ENCODE results near the gene PACRG.
A peak's percentile ranks its signal among the peaks of the same experiment; 100 is the strongest.

PACRG gene

GRCh38 chr6:163152701-163153100 lies 424.9 kb downstream of the PACRG start:
- no peak for FAIRE-seq

DNA sequence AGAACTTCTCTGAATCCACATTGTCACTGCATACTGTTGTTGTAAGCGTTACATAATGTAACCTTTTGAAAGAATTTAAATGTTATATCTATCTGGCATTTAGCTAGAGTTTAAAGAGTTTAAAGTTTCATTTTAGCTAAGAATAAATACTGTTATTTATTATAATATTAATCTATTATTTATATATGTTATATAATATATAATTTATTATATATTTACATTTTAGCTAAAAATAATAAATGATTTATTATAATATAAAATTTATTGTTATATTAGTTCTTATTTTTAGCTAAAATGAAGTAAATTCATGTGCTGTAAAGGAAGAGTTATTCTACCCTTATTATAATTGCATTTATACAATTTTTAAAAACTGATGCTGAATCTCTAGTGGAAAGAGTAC lies 431.3 kb downstream of the PACRG start:
- peak; percentile 87 for FAIRE-seq

DNA sequence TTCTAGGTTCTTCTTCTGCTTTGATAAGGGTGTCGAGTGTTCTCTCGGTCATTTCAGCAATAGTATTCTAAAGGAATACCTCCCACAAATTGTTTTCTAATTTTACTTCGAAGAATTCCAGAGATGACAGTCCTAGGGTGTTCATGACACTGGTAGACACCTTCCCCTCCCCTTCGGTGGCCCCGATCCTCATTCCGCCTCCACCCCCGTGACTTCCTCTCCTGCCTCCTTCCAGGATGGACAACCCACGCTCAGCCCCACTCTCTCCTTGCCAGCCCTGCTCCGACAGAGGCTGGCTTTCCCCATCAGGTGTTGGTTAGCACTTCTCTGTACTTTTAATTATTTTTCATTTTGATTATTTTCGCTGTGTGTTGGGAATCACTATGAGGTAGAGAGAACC lies 431.9 kb downstream of the PACRG start:
- FAIRE-seq = no peak

- no peak for FAIRE-seq
Observed at GRCh38 chr6:163162007-163162873, 434.5 kb downstream of the PACRG start.

DNA sequence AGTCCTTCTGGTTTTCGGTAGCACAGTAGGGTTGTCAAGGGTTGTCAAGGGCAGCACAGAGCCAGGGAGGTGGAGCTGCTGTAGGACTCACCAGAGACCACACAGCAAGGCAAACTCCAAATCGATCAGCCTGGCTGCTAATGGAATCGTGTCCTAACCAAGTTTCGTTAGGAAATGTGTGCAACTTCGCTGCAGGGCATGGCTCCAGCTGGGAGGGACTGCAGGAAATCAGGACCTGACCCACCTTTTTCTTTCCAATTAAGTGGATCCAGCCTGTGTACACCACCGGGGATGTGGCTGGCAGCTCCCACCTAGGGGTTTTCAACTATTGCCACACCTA lies 435.1 kb downstream of the PACRG start:
- no peak for FAIRE-seq

DNA sequence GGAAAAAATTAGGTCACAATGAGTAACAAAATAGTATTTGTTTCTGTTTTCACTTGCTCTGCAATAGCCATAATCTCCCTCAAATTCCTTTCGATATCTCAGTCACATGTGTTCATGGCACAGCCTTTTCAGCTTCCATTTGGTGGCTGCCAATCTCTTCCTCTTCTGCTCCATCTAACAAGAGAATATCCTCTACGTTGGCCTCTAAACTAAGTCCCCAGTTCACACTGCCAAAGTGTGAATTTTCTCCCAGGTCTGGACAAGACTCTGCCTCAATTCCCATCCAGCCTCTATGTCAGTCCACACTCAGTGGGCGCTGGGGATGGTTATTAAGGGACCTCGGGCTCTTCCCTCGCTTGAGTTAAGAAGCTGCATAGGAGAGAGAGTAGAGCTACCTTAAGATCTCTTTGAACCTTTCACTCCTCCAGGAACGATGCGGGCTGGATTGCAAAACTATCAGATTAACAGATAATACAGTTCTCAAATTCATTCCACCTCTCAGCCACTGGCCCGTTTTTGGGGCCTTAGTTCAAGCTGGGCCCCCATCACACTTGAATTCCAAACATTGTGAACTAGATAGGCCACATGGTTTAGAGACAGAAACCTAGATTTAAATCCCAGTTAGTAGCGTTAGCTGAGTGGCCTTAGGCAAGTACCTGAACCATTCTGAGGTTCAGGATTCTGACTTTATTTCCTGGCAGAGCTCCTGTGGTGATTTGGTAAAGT lies 436.6 kb downstream of the PACRG start:
- no peak for FAIRE-seq

DNA sequence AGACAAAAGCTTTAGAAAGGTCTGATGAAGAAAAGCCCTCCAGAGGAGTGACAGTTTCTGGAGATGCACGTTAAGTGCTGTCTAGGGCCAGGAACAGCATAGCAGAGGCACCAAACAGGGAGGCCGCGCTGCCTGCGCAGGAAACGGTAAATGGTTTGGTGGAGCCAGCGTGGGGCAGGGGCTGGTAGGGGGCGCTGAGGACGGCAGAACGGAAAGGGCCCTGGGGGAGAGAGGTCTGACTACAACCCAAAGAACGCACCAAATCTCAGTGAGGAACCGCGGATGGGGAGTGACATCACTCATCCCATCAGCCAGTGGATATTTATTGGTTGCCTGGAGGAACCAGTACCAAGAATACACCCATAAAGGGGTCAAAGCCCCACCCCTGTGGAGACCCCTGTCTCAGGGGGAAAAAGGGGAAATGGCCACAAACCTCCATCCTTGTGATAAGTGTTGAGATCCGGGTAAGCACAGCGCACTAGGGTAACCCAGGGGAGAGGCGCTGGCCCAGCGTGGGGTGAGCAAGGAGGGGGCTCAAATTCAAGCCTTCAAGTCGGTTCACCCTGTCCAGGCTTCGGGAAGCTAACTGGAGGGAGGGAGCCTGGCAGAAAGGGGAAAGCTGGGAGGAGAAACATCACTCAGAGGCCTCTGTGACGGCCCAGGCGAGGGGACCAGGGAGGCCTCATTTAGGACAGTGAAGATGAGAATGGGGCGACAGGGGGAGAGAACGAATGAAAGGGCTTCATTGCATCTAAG lies 437.6 kb downstream of the PACRG start:
- FAIRE-seq = no peak

DNA sequence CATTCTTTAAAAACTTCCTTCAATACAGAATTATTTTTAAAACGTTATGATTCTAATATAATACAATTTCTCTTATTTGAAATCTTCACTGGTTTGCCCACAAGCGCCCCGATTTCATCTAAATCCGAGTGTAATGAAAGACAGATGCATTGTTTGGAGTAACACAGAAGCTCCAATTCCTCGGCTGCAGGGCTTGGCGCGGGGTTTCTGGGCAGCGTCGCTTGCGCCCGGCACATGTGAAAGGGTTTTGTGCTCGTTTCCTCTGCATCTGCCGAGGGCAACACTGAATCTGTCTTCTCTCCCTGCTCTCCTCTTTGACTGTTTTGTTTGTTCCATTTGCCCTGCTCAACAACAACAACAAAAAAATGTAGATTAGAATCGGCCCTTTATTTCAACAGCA lies 438.1 kb downstream of the PACRG start:
- no peak for FAIRE-seq

- FAIRE-seq = no peak
Observed at GRCh38 chr6:163166507-163166906, 438.7 kb downstream of the PACRG start.

- FAIRE-seq = no peak
Observed at GRCh38 chr6:163169521-163169920, 441.7 kb downstream of the PACRG start.

DNA sequence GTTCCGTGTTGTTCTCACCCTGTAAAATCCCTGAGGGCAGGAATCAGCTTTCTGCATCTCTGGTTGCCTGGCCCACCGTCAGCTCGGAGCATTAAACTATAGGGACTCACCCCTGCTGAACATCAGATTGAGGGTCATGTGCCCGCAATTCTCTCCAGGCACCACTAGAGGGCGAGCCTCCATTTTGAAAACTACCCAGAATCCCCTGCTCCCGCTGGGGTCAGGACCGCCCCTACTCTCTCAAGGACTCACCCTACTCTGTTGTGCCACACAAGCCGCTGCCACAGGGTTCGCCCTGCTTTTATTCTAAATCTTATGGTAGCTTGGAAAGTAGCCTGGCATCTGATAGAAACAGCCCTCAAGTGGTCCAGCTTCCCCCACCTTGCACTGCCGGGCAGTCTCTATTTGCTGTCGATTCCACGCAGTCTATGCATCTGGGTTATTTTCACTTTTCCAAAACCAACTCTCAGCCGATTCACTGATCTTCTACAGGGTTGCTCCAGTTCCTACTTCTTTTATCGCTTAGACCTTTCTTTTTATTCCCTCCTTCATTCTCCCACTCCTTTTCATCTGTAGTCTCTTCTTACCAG lies 442.6 kb downstream of the PACRG start:
- FAIRE-seq = no peak

DNA sequence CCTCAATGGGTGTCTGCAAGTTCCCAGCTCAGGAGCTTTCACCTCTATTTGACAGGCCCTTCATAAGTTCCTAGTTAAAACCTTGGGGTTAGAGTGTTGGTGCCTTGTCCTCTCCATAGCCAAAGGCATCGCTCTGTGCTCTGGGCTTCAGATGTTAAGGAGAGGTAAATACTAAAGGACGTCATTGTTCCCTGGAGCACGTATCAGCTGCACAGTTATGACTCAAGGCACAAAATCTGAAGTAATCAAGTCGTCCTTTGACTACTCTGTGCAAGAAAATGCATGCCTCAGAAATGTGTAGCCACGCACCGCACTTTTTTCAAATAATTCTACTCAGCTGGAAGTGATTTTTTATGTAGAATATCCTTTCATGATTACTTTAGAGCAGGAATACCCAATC lies 446.0 kb downstream of the PACRG start:
- FAIRE-seq = no peak

- no peak for FAIRE-seq
Observed at GRCh38 chr6:163175301-163175700, 447.5 kb downstream of the PACRG start.

DNA sequence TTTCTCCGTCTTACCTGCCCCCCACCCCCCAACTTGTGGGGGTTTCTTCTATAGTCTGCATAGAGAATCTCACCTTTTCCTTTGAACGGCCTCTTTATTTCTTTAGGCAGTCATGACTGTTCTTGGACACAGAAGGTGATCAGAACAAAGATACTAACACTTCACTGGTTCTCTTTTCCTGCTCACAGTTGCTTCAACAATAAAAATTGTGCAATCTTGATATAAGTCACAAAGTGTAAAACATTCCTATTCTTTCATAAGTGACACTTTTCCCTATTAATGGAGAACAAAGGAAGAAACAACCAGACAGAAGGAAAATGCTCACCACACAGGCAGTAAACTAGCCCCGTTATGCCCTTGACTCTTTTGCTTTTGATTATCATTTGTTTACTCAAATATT lies 448.3 kb downstream of the PACRG start:
- no peak for FAIRE-seq

DNA sequence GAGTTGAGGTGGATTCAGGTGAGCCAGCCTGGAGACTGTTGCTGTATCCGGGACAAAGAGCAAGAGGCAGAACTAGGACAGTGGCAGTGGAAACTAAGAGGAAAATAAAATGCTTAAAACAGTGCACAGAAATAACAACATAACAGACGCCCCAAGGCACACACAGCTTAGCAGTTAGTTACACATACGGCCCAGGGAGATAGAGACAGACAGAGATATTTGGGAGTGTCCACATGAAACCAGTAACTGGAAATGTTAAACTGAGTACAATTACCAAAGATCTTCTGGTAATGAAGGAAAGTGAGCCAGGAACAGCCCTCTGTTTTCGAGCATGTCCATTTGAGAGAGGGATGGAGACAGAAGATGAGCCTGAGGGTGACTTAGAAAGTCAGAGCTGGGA lies 449.2 kb downstream of the PACRG start:
- no peak for FAIRE-seq

DNA sequence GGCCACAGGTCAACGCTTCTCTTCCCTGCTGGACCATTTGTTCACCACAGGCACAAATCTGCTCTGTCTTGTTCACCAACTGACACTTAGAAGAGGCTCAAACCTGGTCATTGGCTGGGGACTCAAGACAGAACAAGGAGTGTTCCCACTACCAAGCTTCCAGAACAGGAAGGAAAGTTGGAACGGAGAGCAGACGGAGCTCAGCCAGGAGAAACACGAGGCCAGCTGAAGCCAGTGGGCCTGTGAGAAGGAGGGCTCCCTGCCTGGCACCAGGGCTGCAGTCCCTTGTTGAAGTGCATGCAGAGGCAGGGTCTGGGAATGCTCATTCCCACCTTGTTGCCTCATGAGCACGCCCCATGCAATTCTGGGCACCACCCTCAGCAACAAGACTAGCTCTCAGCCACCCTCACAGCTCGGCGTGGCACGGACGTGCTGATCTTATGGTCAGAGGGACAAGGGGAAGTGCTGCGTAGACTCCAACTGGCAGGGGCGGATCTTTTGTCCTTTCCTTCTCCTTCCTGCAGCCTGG lies 450.2 kb downstream of the PACRG start:
- FAIRE-seq = no peak

- FAIRE-seq = no peak
Observed at GRCh38 chr6:163179061-163179460, 451.3 kb downstream of the PACRG start.

DNA sequence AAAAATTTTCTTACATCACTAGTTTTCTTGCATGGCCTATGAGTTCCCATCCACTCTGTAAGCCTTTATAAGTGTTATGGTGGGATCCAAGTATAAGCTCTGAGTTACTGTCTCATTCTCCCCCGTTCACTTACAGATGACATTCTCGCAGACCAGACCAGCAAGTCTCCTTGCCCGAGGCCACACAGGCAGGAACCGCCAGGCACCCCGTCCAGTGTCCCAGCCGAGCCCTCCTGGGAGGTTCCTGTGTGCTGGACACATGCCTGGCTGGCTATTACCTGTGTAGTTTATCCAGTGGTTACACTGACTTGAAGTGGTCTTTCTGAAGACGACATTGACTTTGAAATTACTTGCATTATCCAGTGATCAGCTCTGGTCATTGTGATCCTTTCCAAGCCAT lies 451.9 kb downstream of the PACRG start:
- FAIRE-seq = no peak

GRCh38 chr6:163180874-163181541 lies 453.2 kb downstream of the PACRG start:
- no peak for FAIRE-seq

GRCh38 chr6:163181666-163182180 lies 453.9 kb downstream of the PACRG start:
- no peak for FAIRE-seq

GRCh38 chr6:163182696-163183095 lies 454.9 kb downstream of the PACRG start:
- no peak for FAIRE-seq

DNA sequence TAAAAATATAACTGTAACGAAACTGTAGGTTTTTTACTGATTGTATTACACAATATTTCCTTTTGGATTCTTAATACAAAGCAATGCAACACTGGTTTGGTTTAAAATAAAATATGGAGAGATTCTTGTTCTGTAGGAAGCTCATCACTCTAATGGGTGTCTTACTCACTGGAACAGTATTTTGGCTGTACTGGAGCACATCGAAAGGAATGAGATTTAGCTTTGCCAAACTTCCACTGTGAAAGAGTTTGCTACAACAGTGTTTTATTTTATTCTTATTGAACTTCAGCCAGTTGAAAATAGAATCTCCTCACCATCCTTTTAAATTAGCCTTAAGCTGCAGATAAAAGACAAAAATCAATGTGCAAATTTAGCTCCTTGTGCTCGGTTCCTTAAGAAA lies 456.0 kb downstream of the PACRG start:
- FAIRE-seq = no peak
